ENCODE results near the gene N4BP2L2.

DNA sequence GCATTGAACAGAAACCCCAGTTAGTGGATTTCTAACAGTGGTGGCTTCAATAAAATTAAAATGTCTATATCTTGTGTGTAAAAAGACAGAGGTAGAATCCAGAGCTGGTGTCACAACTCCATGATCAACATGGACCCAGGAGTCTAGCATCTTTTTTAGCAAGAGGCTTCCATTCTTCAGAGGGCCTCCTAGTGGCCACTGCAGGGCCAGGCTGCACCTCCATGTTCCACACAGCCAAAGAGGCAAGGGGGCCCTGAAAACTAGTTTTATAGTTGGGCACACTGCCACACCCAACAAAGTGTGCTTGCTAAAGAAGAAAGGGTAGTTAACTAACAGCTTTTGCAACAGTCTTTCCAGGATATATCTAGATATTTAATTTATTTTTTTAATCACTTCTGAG is 123.6 kb downstream of the N4BP2L2 start:
- TF ChIP-seq EZH2 (IDR thresholded peaks at IDR 0.05; ENCODE audit: borderline replicate concordance, low read depth, low read length) (no peak), TEAD4 (IDR thresholded peaks at IDR 0.05; ENCODE audit: low read length) (no peak), TEAD4 (CRISPR knock-in tag; IDR thresholded peaks at IDR 0.05; ENCODE audit: borderline replicate concordance) (no peak), CTCF (IDR thresholded peaks at IDR 0.05 in 2 of 3, conservative IDR thresholded peaks at IDR 0.05 in 1 of 3; ENCODE audit: insufficient read depth in 2 of 3, low read depth in 1 of 3, low read length in 3 of 3) (peak; percentile 52 to 66 (median 66)), TBP (optimal IDR thresholded peaks at IDR 0.05; ENCODE audit: low read depth, low read length) (no peak), TFE3 (CRISPR knock-in tag; IDR thresholded peaks at IDR 0.05) (no peak), ZNF431 (CRISPR knock-in tag; IDR thresholded peaks at IDR 0.05) (no peak), ZNF41 (CRISPR knock-in tag; conservative IDR thresholded peaks at IDR 0.05) (no peak), HMG20A (CRISPR knock-in tag; conservative IDR thresholded peaks at IDR 0.05) (no peak)
- TF ChIP-seq, protein P1, sequence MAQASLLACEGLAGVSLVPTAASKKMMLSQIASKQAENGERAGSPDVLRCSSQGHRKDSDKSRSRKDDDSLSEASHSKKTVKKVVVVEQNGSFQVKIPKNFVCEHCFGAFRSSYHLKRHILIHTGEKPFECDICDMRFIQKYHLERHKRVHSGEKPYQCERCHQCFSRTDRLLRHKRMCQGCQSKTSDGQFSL (CRISPR knock-in tag; IDR thresholded peaks at IDR 0.05) = no peak
- TF ChIP-seq, protein P1 (tag; IDR thresholded peaks at IDR 0.05) = no peak
- TF ChIP-seq, protein P2, sequence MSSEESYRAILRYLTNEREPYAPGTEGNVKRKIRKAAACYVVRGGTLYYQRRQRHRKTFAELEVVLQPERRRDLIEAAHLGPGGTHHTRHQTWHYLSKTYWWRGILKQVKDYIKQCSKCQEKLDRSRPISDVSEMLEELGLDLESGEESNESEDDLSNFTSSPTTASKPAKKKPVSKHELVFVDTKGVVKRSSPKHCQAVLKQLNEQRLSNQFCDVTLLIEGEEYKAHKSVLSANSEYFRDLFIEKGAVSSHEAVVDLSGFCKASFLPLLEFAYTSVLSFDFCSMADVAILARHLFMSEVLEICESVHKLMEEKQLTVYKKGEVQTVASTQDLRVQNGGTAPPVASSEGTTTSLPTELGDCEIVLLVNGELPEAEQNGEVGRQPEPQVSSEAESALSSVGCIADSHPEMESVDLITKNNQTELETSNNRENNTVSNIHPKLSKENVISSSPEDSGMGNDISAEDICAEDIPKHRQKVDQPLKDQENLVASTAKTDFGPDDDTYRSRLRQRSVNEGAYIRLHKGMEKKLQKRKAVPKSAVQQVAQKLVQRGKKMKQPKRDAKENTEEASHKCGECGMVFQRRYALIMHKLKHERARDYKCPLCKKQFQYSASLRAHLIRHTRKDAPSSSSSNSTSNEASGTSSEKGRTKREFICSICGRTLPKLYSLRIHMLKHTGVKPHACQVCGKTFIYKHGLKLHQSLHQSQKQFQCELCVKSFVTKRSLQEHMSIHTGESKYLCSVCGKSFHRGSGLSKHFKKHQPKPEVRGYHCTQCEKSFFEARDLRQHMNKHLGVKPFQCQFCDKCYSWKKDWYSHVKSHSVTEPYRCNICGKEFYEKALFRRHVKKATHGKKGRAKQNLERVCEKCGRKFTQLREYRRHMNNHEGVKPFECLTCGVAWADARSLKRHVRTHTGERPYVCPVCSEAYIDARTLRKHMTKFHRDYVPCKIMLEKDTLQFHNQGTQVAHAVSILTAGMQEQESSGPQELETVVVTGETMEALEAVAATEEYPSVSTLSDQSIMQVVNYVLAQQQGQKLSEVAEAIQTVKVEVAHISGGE (CRISPR knock-in tag; IDR thresholded peaks at IDR 0.05) = no peak
